Measurements from ENCODE around the gene PTPN5.

- peak; percentile 54 to 70 (median 57) for TF ChIP-seq CTCF (IDR thresholded peaks at IDR 0.05)
- TF ChIP-seq POLR2A (IDR thresholded peaks at IDR 0.05): no peak
- TF ChIP-seq POLR2AphosphoS5 (IDR thresholded peaks at IDR 0.05): no peak
These were observed 69.9 kb downstream of the PTPN5 start for GRCh38 chr11:18721561-18722292.

All from breast epithelium (tissue), 3 donors.